H1 (cell line): ENCODE results near the gene TMPRSS4. TPM values are rescaled to one million over a fixed set of nuclear protein-coding genes. Genes with fewer than 3 reads are reported as not detected.

Experiments
- CTCF ChIA-PET: fragments of 300-600 bp; sonication (Branson Sonifier 250); formaldehyde crosslinking; loops from one replicate; lab custom pipeline; 2021; ENCODE audit not compliant: partially characterized antibody; lab: Charles Lee
- POLR2A ChIA-PET: fragments of 300-600 bp; sonication (Branson Sonifier 250); formaldehyde crosslinking; loops from one replicate; lab custom pipeline; 2021; ENCODE audit warnings: inconsistent platforms; ENCODE audit not compliant: partially characterized antibody; lab: Charles Lee
- DNase-seq, 2 experiments: peaks; one replicate each; pipeline versions ENCODE4 v3.0.0 to v3.0.0-alpha.2; 2010 to 2022; ENCODE audit warnings: low spot score in 2 of 2, low read depth in 1 of 2, mixed read lengths in 1 of 2
- FAIRE-seq: peaks from 2 replicates; lab custom pipeline; 2011; peaks lifted over from hg19 to GRCh38; lab: Jason Lieb, UNC
- H2AFZ ChIP-seq: 2 replicates; pipeline ENCODE4 v1.8.1; 2012; ENCODE audit warnings: low read length, inconsistent platforms
- H2AK5ac ChIP-seq: 2 replicates; pipeline ENCODE4 v1.6.1; 2013; ENCODE audit warnings: low read depth, low read length
- H2BK120ac ChIP-seq: replicated peaks from 2 replicates; pipeline ENCODE3; 2013; ENCODE audit warnings: low read depth, low read length, inconsistent platforms
- H2BK12ac ChIP-seq: 2 replicates; pipeline ENCODE4 v1.6.1; 2013; ENCODE audit warnings: low read depth, low read length
- H2BK15ac ChIP-seq: 2 replicates; pipeline ENCODE4 v1.6.1; 2013; ENCODE audit warnings: low read length
- H2BK20ac ChIP-seq: 2 replicates; pipeline ENCODE4 v1.6.1; 2013; ENCODE audit warnings: low read length
- H2BK5ac ChIP-seq: 2 replicates; pipeline ENCODE4 v1.6.1; 2013; ENCODE audit warnings: low read depth, low read length
- H3K14ac ChIP-seq: 2 replicates; pipeline ENCODE4 v1.6.1; 2013; ENCODE audit warnings: inconsistent platforms; ENCODE audit not compliant: insufficient read length
- H3K18ac ChIP-seq: 2 replicates; pipeline ENCODE4 v1.6.1; 2013; ENCODE audit warnings: low read length; ENCODE audit errors: extremely low read depth
- H3K23ac ChIP-seq: 2 replicates; pipeline ENCODE4 v1.6.1; 2013; ENCODE audit warnings: inconsistent platforms; ENCODE audit not compliant: insufficient read length
- H3K23me2 ChIP-seq: 2 replicates; pipeline ENCODE4 v1.6.1; 2013; ENCODE audit warnings: low read depth, low read length
- H3K27ac ChIP-seq: 2 replicates; pipeline ENCODE4 v1.6.1; 2011; ENCODE audit warnings: low read depth, low read length, inconsistent platforms
- H3K27me3 ChIP-seq, 4 experiments: replicated peaks in 1 of 4; 1 replicate in 1 of 4; 2 replicates in 3 of 4; pipeline versions ENCODE4 v1.6.1 to v1.8.1; 2011 to 2013; ENCODE audit warnings: low read length in 3 of 4, mild to moderate bottlenecking in 3 of 4, inconsistent platforms in 2 of 4, mixed read lengths in 2 of 4, moderate library complexity in 1 of 4; ENCODE audit not compliant: control insufficient read depth in 3 of 4, insufficient read depth in 3 of 4; ENCODE audit errors: extremely low read depth in 1 of 4
- H3K36me3 ChIP-seq, 4 experiments: 2 replicates each; pipeline versions ENCODE4 v1.6.1 to v1.8.1; 2011 to 2013; ENCODE audit warnings: mild to moderate bottlenecking in 4 of 4, low read length in 3 of 4, moderate library complexity in 2 of 4, control low read depth in 1 of 4, inconsistent platforms in 1 of 4; ENCODE audit not compliant: insufficient read depth in 4 of 4, control insufficient read depth in 2 of 4
- H3K4ac ChIP-seq: replicated peaks from 2 replicates; pipeline ENCODE3; 2013; ENCODE audit warnings: low read length, low read depth, mixed read lengths, inconsistent platforms; ENCODE audit not compliant: insufficient read length
- H3K4me1 ChIP-seq, 4 experiments: replicated peaks in 1 of 4; 1 replicate in 1 of 4; 2 replicates in 3 of 4; pipeline versions ENCODE4 v1.6.1 to v1.8.1; 2011 to 2013; ENCODE audit warnings: low read length in 3 of 4, inconsistent platforms in 2 of 4, mixed read lengths in 1 of 4; ENCODE audit not compliant: insufficient read depth in 4 of 4, control insufficient read depth in 3 of 4
- H3K4me2 ChIP-seq, 2 experiments: 2 replicates each; pipeline versions ENCODE4 v1.6.1 to v1.8.1; 2011 to 2013; ENCODE audit warnings: low read depth in 2 of 2, low read length in 2 of 2, control low read depth in 1 of 2, inconsistent platforms in 1 of 2, mild to moderate bottlenecking in 1 of 2; ENCODE audit not compliant: insufficient read depth in 1 of 2
- H3K4me3 ChIP-seq, 4 experiments: fragments of 200-600, 300-600 bp in 1 of 4; sonication (generic), shearing (Covaris generic), sonication (Bioruptor Twin) in 1 of 4; 2 replicates each; pipeline versions ENCODE4 v1.5.1 to v1.8.1; 2011 to 2016; ENCODE audit warnings: low read length in 4 of 4, low read depth in 3 of 4, control low read depth in 2 of 4, inconsistent platforms in 2 of 4, mild to moderate bottlenecking in 2 of 4, mixed read lengths in 1 of 4, moderate library complexity in 1 of 4; ENCODE audit not compliant: insufficient read depth in 2 of 4; ENCODE audit errors: extremely low read depth in 1 of 4
- H3K56ac ChIP-seq: replicated peaks from 2 replicates; pipeline ENCODE3; 2013; ENCODE audit warnings: low read depth, mild to moderate bottlenecking, mixed read lengths, low read length, inconsistent platforms; ENCODE audit not compliant: insufficient read length
- H3K79me1 ChIP-seq: 2 replicates; pipeline ENCODE4 v1.6.1; 2013; ENCODE audit warnings: low read depth, low read length, control low read depth
- H3K79me2 ChIP-seq, 2 experiments: 2 replicates each; pipeline versions ENCODE4 v1.6.1 to v1.8.1; 2012 to 2013; ENCODE audit warnings: low read length in 2 of 2, mild to moderate bottlenecking in 2 of 2, inconsistent platforms in 1 of 2; ENCODE audit not compliant: insufficient read depth in 2 of 2, control insufficient read depth in 1 of 2
- H3K9ac ChIP-seq, 4 experiments: replicated peaks in 1 of 4; 1 replicate in 1 of 4; 2 replicates in 3 of 4; pipeline versions ENCODE4 v1.6.1 to v1.8.1; 2011 to 2013; ENCODE audit warnings: low read depth in 3 of 4, low read length in 3 of 4, control low read depth in 2 of 4, mild to moderate bottlenecking in 2 of 4, moderate library complexity in 2 of 4, inconsistent platforms in 1 of 4; ENCODE audit errors: extremely low read depth in 1 of 4
- H3K9me3 ChIP-seq, 2 experiments: 2 replicates each; pipeline versions ENCODE4 v1.6.1 to v1.8.1; 2012 to 2013; ENCODE audit warnings: mild to moderate bottlenecking in 2 of 2, moderate library complexity in 2 of 2, control low read depth in 1 of 2, inconsistent platforms in 1 of 2, low read depth in 1 of 2, low read length in 1 of 2, mixed read lengths in 1 of 2; ENCODE audit not compliant: insufficient read depth in 2 of 2
- H4K20me1 ChIP-seq, 2 experiments: replicated peaks in 1 of 2; 2 replicates each; pipeline versions ENCODE3 to v1.8.1; 2011 to 2013; ENCODE audit warnings: inconsistent platforms in 2 of 2, low read length in 2 of 2, mild to moderate bottlenecking in 1 of 2; ENCODE audit not compliant: insufficient read depth in 2 of 2, control insufficient read depth in 1 of 2
- H4K5ac ChIP-seq: 2 replicates; pipeline ENCODE4 v1.6.1; 2013; ENCODE audit warnings: low read length, low read depth, mixed read lengths, inconsistent platforms; ENCODE audit not compliant: insufficient read length
- H4K8ac ChIP-seq: 2 replicates; pipeline ENCODE4 v1.8.0; 2013; ENCODE audit warnings: mild to moderate bottlenecking, moderate library complexity, low read length, inconsistent platforms; ENCODE audit not compliant: insufficient read depth; ENCODE audit errors: extremely low read depth
- H4K91ac ChIP-seq: replicated peaks from 2 replicates; pipeline ENCODE3; 2013; ENCODE audit warnings: low read length, mixed read lengths, inconsistent platforms; ENCODE audit not compliant: insufficient read length
- ATF2 ChIP-seq: IDR thresholded peaks from 2 replicates; pipeline ENCODE4 v1.6.1; 2012; ENCODE audit warnings: low read length, inconsistent platforms
- BACH1 ChIP-seq: IDR thresholded peaks from 2 replicates; pipeline ENCODE4 v1.6.1; 2012; ENCODE audit warnings: low read length, improper control_type of control experiment
- CBX8 ChIP-seq: fragments of 300-800, 300-1000 bp; sonication (generic); IDR thresholded peaks from 2 replicates; pipeline ENCODE4 v1.7.1; 2016; ENCODE audit warnings: low read depth, low read length, borderline replicate concordance
- CEBPB ChIP-seq: IDR thresholded peaks from 2 replicates; pipeline ENCODE4 v1.6.1; 2012; ENCODE audit warnings: low read depth, low read length
- CHD2 ChIP-seq: IDR thresholded peaks from 2 replicates; pipeline ENCODE4 v1.6.1; 2012; ENCODE audit warnings: low read length, improper control_type of control experiment
- EGR1 ChIP-seq: IDR thresholded peaks from 2 replicates; pipeline ENCODE4 v1.6.1; 2011; ENCODE audit warnings: low read depth, low read length, borderline replicate concordance
- HDAC2 ChIP-seq, 2 experiments: fragments of 300-600 bp in 1 of 2; sonication (generic) in 1 of 2; IDR thresholded peaks; 2 replicates each; pipeline ENCODE4 v1.6.1; 2011 to 2012; ENCODE audit warnings: low read depth in 2 of 2, low read length in 2 of 2, mild to moderate bottlenecking in 2 of 2, moderate library complexity in 2 of 2, borderline replicate concordance in 1 of 2, inconsistent platforms in 1 of 2
- KDM5A ChIP-seq: fragments of 200-600 bp; IDR thresholded peaks from 2 replicates; pipeline ENCODE4 v1.7.1; 2012; ENCODE audit warnings: mild to moderate bottlenecking, low read length, inconsistent platforms, mixed read lengths
- POU5F1 ChIP-seq: IDR thresholded peaks from 2 replicates; pipeline ENCODE4 v1.6.1; 2011; ENCODE audit warnings: low read depth, mild to moderate bottlenecking, low read length, moderate library complexity
- SIX5 ChIP-seq: IDR thresholded peaks from 2 replicates; pipeline ENCODE4 v1.6.1; 2011; ENCODE audit warnings: mild to moderate bottlenecking, low read depth, low read length
- SRF ChIP-seq: IDR thresholded peaks from 2 replicates; pipeline ENCODE4 v1.6.1; 2011; ENCODE audit warnings: mild to moderate bottlenecking, low read depth, low read length, moderate library complexity
- TBP ChIP-seq: IDR thresholded peaks from 2 replicates; pipeline ENCODE4 v1.6.1; 2011; ENCODE audit warnings: low read depth, low read length, improper control_type of control experiment
- ZNF274 ChIP-seq: IDR thresholded peaks from 2 replicates; pipeline ENCODE4 v1.7.0; 2012; ENCODE audit warnings: low read length, borderline replicate concordance; ENCODE audit errors: extremely low read depth
- WGBS, 2 experiments: shearing (Covaris generic) in 1 of 2; methylation state at CpG; one replicate each; pipeline versions ENCODE4 v1.1.6 to v1.1.7; 2013 to 2015; ENCODE audit warnings: low lambda C conversion rate in 2 of 2, mixed read lengths in 2 of 2, inconsistent platforms in 1 of 2, low coverage in 1 of 2, missing lambda C conversion rate in 1 of 2; ENCODE audit not compliant: insufficient replicate concordance in 2 of 2, insufficient coverage in 1 of 2, insufficient read length in 1 of 2; ENCODE audit errors: extremely low coverage in 1 of 2, missing lambda C conversion rate in 1 of 2; 5-methylcytosine and 5-hydroxymethylcytosine counted together
- polyA plus RNA-seq, 7 experiments: library from polyadenylated mRNA; depleted of rRNA in 3 of 7; stranded (reverse) in 5 of 7; unstranded in 2 of 7; fragments of >200 nt in 5 of 7; fragments of 200-250 nt in 2 of 7; gene quantifications; 1 replicate in 5 of 7; 2 replicates in 1 of 7; 4 replicates in 1 of 7; pipeline versions ENCODE4 v1.2.1 to v1.2.3, GENCODE V29; 2011 to 2013; ENCODE audit warnings: missing spikeins in 2 of 7, mixed read lengths in 2 of 7
- total RNA-seq: library from RNA; stranded (reverse); fragmentation: NEBNext Ultra II Directional; extraction: Animal tissue kit (Norgen Biotek cat#: 25700); gene quantifications from 2 replicates; pipeline ENCODE4 v1.2.1, GENCODE V29; 2021

The TMPRSS4 gene
- total and polyA plus RNA-seq, 2 of the 8 experiments (the other 6 are each of a cell fraction or from before 2014, with no cell fraction given): 0.11 to 0.58 TPM

GRCh38 chr11:118161786-118162185, 84.9 kb downstream of the TMPRSS4 start:
- Histone ChIP-seq H3K79me2 (no peaks in the 10 kb centered on the region), H3K79me1 (no peaks in the 10 kb centered on the region), H2BK12ac (no peak overlapping the region), H3K9me3 (no peaks in the 10 kb centered on the region), H3K4ac (no peak overlapping the region), H2BK20ac (no peak overlapping the region), H4K8ac (no peak overlapping the region), H3K18ac (no peak overlapping the region), H4K20me1 (no peaks in the 10 kb centered on the region), H2BK120ac (no peak overlapping the region), H4K91ac (no peak overlapping the region), H2AFZ (no peak overlapping the region), H2BK15ac (no peak overlapping the region), H3K56ac (no peak overlapping the region), H3K14ac (no peak overlapping the region), H3K4me1 (peaks cover 0 to 20% (median 14%) of the 10 kb centered on the region in 4 experiments; a peak in 6 of 7 replicates), H3K27me3 (peaks cover 5 to 46% (median 27%) of the 10 kb centered on the region in 4 experiments), H3K23ac (no peak overlapping the region), H3K4me3 (no peak overlapping the region), H3K36me3 (no peaks in the 10 kb centered on the region), H3K23me2 (peaks cover 3% of the 10 kb centered on the region), H3K27ac (no peak overlapping the region), H3K9ac (no peak overlapping the region), H3K4me2 (no peak overlapping the region), H2BK5ac (no peak overlapping the region), H2AK5ac (no peak overlapping the region), H4K5ac (no peak overlapping the region)
- ChIA-PET CTCF (interaction anchor here (2.5 kb wide), 1 partner anchor 10 kb away, joined by 13 read pairs; no protein-coding TSS in a partner anchor), POLR2A (no interaction called here)
- no peak for DNase-seq
- TF ChIP-seq HDAC2 (IDR thresholded peaks at IDR 0.05; ENCODE audit: borderline replicate concordance in 1 of 2, low read depth in 2 of 2, low read length in 2 of 2): no peak
- TF ChIP-seq ZNF274: no peak
- no peak for TF ChIP-seq BACH1
- TF ChIP-seq POU5F1: no peak
- no peak for TF ChIP-seq CBX8
- no peak for TF ChIP-seq ATF2
- TF ChIP-seq CEBPB: no peak
- no peak for TF ChIP-seq CHD2
- TF ChIP-seq SIX5: no peak
- TF ChIP-seq TBP: no peak
- TF ChIP-seq SRF: no peak
- TF ChIP-seq EGR1: no peak
- TF ChIP-seq KDM5A: no peak
- FAIRE-seq: no peak
- 81% methylated on average over 6 of the region's 6 CpGs; no CpG with 5 or more reads in 1 of the 2 experiments for whole genome bisulfite sequencing, 2 experiments
